GM10248 (cell line): ENCODE data around the gene C1orf35.

Experiments used
- CTCF ChIA-PET: fragments of 300-600 bp; sonication (Branson Sonifier 250); formaldehyde crosslinking; extraction: SDS; loops from one replicate; lab custom pipeline; 2021; ENCODE audit warnings: antibody characterized with exemption; lab: Yijun Ruan, JAX
- POLR2A ChIA-PET: fragments of 350-650 bp; sonication (Branson Sonifier 250); formaldehyde crosslinking; extraction: SDS; loops from one replicate; lab custom pipeline; 2020; ENCODE audit warnings: antibody characterized with exemption; lab: Yijun Ruan, JAX
- DNase-seq: peaks from one replicate; pipeline ENCODE4 v3.0.0; 2012; ENCODE audit errors: extremely low spot score
- CTCF ChIP-seq: IDR thresholded peaks from 2 replicates; pipeline ENCODE4 v1.5.1; 2012; ENCODE audit warnings: mild to moderate bottlenecking, low read depth; ENCODE audit errors: extremely low read depth, missing control alignments, control extremely low read depth

The C1orf35 gene

DNA sequence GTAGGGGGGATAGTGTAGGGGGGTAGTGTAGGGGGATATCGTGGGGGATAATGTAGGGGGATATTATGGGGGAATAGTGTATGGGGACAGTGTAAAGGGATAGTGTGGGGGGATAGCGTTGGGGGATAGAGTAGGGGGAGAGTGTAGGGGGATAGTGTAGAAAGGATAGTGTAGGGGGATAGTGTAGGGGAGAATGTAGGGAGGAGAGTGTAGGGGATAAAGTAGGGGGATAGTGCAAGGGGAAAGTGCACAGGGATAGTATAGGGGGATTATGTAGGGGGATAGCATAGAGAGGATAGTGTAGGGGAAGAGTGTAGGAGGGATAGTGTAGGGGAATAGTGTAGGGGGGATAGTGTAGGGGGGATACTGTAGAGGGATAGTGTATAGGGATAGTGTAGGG, 33.0 kb downstream of the C1orf35 start:
- no peak for TF ChIP-seq CTCF
- no peak for DNase-seq
- CTCF ChIA-PET: no interaction called here
- POLR2A ChIA-PET: no interaction called here

- CTCF ChIA-PET: no interaction called here
- POLR2A ChIA-PET: no interaction called here
- no peak for TF ChIP-seq CTCF
- DNase-seq: no peak
Measured at GRCh38 chr1:228068359-228068758, 34.8 kb downstream of the C1orf35 start.

DNA sequence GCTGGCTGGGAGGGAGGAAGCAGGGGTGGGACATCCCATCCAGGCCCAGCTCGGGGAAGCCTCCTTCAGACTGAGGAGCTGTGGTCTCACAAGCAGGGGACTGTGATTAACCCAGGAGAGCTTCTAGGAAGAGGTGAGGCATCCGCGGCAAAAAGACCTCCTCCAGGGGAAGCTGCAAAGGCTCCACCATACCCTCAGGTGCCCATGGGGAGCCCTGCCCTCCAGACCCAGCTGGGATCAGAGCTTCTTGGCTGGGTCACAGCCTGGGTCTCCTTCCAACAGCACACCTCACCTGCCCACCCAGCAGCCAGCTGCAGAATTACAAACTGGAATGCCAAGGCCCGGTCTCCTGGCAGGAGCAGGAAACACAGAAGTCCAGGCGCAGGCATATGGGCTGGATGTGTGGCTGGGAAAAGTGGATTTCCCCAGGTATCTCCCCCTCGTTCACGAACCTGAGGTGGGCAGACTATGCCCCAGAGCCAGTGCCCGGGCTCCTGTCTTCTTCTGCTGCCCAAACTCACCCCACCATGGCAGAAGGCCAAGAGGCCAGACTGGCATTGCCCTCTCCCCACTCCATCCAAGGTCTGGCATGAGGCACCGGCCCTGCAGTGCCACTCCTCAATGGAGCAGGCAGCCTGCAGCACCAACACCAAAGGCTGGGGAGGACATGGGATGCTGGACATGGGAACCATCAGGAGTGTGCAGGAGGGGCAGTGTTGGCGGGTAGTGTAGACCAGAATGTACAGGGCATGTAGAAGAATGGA, 36.1 kb downstream of the C1orf35 start:
- ChIA-PET CTCF (no interaction called here), POLR2A (no interaction called here)
- no peak for TF ChIP-seq CTCF

GRCh38 chr1:228066416-228066815, 36.7 kb downstream of the C1orf35 start:
- ChIA-PET CTCF (no interaction called here), POLR2A (no interaction called here)
- no peak for DNase-seq
- no peak for TF ChIP-seq CTCF

More for the DNA sequence above, 36.1 kb downstream of the C1orf35 start:
- no peak for DNase-seq

DNA sequence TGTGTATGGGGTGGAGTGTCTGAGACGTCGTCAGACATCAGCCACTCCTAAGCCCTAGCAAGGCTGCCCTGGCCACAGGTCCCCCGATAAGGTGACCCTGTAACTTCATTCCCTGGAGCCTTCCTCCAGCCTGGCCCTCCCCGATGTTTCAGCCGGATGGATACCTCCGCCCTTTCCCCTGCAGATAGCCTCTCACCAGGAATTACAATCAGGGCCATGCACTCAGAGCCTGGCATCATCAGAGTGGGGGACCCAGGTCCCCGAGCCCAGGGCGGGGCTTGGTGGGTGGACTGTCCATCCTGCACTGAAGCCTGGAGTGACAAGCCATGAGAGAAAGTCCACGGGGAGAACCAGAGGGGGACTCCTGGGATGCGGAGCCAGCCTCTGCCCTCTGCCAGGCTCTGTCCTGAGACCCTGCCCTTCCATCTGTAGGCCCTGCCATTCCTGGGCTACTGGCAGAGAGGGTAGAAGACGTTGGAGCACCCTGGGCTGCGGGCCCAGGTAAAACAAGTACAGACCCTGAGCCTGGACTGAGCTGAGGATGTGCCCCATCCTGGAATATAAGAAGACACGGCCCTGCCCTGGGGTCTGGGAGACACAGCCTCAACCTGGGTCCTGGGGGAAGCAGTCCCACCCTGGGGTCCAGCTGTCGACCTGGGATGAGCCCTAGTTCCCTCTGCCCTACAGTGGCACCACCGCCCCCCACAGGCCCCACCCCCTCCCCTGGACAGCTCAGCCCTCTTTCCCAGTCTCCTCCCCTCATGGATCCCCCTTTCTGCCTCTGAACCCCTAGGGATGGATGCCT, 37.4 kb downstream of the C1orf35 start:
- CTCF ChIA-PET: no interaction called here
- POLR2A ChIA-PET: no interaction called here

More for the DNA sequence above, 37.4 kb downstream of the C1orf35 start:
- no peak for DNase-seq
- no peak for TF ChIP-seq CTCF
